Hepatocyte (in vitro differentiated cells): ENCODE data around the gene TMEM150B.

Experiments
- CTCF ChIP-seq: fragments of 200-600 bp; sonication (generic); IDR thresholded peaks from 2 replicates; pipeline ENCODE4 v1.5.1; 2016; ENCODE audit warnings: antibody characterized with exemption, mild to moderate bottlenecking; ENCODE audit not compliant: poor library complexity
- EZH2 ChIP-seq: fragments of 200-600 bp; sonication (generic); IDR thresholded peaks from 2 replicates; pipeline ENCODE4 v1.6.1; 2016; ENCODE audit warnings: antibody characterized with exemption, mild to moderate bottlenecking, borderline replicate concordance
- EZH2phosphoT487 ChIP-seq: fragments of 200-600 bp; sonication (generic); IDR thresholded peaks from one replicate; pipeline ENCODE4 v1.6.1; 2018; ENCODE audit warnings: antibody characterized with exemption, mild to moderate bottlenecking, low read depth, moderate library complexity; ENCODE audit not compliant: unreplicated experiment, severe bottlenecking

- TF ChIP-seq CTCF (no peak), EZH2 (no peak), EZH2phosphoT487 (no peak)
Observed at GRCh38 chr19:55344444-55344843, 19.3 kb upstream of the TMEM150B start.
